Measurements from ENCODE around the gene ZNF224. TPM values are rescaled to one million over a fixed set of nuclear protein-coding genes. Genes with fewer than 3 reads are reported as not detected.
A peak's percentile ranks its signal among the peaks of the same experiment; 100 is the strongest.

The ZNF224 gene
- total and polyA plus RNA-seq, 2 of the 13 experiments (the other 11 are each of a cell fraction or from before 2014, with no cell fraction given), result 13.0 to 16.1 TPM

DNA sequence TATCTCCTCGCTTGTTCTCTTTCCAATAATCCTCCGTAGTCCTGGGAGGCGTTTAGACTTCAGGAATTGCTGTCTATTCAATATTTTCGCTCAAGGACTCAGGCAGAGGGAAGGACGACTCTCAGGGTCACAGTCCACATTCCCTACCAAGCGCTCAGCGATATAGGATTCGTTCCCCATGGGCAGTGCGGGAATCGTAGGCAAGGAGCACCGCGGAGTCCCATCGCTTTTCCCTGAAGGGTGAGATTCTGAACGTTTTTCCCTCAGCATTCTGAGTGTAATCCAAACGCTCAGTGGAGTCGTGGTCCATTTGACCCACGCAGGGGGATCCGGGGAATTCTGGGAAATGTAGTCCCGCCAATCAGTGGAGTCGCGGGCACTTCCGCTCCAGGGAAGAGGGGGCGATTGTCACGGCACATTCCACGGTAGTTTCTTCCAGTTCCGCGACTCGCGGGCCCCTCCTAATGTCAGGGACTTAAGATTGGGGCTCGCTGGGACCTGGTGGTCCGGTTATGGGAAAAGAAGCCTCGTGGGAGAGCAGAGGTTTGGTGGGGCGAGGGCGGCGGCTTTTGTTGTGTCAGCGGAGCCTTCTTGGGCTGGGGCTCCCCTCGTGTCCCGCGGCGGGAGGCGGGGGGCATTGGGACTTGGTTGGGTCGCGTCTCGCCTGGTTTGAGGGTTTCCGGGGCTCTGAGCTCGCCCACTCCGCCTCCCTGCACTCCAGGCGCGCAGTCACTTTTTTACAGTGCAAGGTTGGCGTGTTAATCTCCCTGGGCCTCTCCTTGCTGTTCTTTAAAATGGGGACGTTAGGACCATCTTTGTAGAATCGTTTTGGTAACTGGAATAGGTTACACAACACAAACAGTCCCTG is 47.3 kb downstream of the ZNF224 start, which contains the start of gene ZNF234 (continued):
- TF ChIP-seq, protein P1, sequence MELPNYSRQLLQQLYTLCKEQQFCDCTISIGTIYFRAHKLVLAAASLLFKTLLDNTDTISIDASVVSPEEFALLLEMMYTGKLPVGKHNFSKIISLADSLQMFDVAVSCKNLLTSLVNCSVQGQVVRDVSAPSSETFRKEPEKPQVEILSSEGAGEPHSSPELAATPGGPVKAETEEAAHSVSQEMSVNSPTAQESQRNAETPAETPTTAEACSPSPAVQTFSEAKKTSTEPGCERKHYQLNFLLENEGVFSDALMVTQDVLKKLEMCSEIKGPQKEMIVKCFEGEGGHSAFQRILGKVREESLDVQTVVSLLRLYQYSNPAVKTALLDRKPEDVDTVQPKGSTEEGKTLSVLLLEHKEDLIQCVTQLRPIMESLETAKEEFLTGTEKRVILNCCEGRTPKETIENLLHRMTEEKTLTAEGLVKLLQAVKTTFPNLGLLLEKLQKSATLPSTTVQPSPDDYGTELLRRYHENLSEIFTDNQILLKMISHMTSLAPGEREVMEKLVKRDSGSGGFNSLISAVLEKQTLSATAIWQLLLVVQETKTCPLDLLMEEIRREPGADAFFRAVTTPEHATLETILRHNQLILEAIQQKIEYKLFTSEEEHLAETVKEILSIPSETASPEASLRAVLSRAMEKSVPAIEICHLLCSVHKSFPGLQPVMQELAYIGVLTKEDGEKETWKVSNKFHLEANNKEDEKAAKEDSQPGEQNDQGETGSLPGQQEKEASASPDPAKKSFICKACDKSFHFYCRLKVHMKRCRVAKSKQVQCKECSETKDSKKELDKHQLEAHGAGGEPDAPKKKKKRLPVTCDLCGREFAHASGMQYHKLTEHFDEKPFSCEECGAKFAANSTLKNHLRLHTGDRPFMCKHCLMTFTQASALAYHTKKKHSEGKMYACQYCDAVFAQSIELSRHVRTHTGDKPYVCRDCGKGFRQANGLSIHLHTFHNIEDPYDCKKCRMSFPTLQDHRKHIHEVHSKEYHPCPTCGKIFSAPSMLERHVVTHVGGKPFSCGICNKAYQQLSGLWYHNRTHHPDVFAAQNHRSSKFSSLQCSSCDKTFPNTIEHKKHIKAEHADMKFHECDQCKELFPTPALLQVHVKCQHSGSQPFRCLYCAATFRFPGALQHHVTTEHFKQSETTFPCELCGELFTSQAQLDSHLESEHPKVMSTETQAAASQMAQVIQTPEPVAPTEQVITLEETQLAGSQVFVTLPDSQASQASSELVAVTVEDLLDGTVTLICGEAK (IDR thresholded peaks at IDR 0.05), result no peak
- TF ChIP-seq, protein P1 (CRISPR knock-in tag; IDR thresholded peaks at IDR 0.05), result 0 out of 2 replicates have a peak, but pooled peaks have one; percentile 8
- TF ChIP-seq ETV5 (CRISPR knock-in tag; IDR thresholded peaks at IDR 0.05; ENCODE audit: borderline replicate concordance), result peak; percentile 64
- peak; percentile 58 for TF ChIP-seq SUZ12 (IDR thresholded peaks at IDR 0.05; ENCODE audit: low read depth, low read length)
- TF ChIP-seq NFYB (CRISPR knock-in tag; IDR thresholded peaks at IDR 0.05), result peak; percentile 44
- TF ChIP-seq, protein P2, sequence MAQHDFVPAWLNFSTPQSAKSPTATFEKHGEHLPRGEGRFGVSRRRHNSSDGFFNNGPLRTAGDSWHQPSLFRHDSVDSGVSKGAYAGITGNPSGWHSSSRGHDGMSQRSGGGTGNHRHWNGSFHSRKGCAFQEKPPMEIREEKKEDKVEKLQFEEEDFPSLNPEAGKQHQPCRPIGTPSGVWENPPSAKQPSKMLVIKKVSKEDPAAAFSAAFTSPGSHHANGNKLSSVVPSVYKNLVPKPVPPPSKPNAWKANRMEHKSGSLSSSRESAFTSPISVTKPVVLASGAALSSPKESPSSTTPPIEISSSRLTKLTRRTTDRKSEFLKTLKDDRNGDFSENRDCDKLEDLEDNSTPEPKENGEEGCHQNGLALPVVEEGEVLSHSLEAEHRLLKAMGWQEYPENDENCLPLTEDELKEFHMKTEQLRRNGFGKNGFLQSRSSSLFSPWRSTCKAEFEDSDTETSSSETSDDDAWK (CRISPR knock-in tag; IDR thresholded peaks at IDR 0.05), result no peak
- 0 out of 2 replicates have a peak, but pooled peaks have one; percentile 33 for TF ChIP-seq TBX2 (CRISPR knock-in tag; IDR thresholded peaks at IDR 0.05; ENCODE audit: borderline replicate concordance)
- no peak for TF ChIP-seq ZNF740 (CRISPR knock-in tag; IDR thresholded peaks at IDR 0.05)
- TF ChIP-seq ELF3 (CRISPR knock-in tag; IDR thresholded peaks at IDR 0.05), result peak; percentile 77
- TF ChIP-seq SAP130 (CRISPR knock-in tag; IDR thresholded peaks at IDR 0.05; ENCODE audit: low read depth), result peak; percentile 89
- TF ChIP-seq, protein P3, sequence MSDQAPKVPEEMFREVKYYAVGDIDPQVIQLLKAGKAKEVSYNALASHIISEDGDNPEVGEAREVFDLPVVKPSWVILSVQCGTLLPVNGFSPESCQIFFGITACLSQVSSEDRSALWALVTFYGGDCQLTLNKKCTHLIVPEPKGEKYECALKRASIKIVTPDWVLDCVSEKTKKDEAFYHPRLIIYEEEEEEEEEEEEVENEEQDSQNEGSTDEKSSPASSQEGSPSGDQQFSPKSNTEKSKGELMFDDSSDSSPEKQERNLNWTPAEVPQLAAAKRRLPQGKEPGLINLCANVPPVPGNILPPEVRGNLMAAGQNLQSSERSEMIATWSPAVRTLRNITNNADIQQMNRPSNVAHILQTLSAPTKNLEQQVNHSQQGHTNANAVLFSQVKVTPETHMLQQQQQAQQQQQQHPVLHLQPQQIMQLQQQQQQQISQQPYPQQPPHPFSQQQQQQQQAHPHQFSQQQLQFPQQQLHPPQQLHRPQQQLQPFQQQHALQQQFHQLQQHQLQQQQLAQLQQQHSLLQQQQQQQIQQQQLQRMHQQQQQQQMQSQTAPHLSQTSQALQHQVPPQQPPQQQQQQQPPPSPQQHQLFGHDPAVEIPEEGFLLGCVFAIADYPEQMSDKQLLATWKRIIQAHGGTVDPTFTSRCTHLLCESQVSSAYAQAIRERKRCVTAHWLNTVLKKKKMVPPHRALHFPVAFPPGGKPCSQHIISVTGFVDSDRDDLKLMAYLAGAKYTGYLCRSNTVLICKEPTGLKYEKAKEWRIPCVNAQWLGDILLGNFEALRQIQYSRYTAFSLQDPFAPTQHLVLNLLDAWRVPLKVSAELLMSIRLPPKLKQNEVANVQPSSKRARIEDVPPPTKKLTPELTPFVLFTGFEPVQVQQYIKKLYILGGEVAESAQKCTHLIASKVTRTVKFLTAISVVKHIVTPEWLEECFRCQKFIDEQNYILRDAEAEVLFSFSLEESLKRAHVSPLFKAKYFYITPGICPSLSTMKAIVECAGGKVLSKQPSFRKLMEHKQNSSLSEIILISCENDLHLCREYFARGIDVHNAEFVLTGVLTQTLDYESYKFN (CRISPR knock-in tag; conservative IDR thresholded peaks at IDR 0.05), result 0 out of 2 replicates have a peak, but pooled peaks have one; percentile 15
- TF ChIP-seq, protein P4, sequence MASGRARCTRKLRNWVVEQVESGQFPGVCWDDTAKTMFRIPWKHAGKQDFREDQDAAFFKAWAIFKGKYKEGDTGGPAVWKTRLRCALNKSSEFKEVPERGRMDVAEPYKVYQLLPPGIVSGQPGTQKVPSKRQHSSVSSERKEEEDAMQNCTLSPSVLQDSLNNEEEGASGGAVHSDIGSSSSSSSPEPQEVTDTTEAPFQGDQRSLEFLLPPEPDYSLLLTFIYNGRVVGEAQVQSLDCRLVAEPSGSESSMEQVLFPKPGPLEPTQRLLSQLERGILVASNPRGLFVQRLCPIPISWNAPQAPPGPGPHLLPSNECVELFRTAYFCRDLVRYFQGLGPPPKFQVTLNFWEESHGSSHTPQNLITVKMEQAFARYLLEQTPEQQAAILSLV (CRISPR knock-in tag; IDR thresholded peaks at IDR 0.05; ENCODE audit: borderline replicate concordance), result peak; percentile 70; the same call in 1 of the 2 replicates

Data from HepG2 (cell line).